Activated naive CD4-positive, alpha-beta T cell treated with anti-CD3 and anti-CD28 coated beads, Interleukin-2, amount 10 ng/mL, durations not matched to agents 7 days and 5 days (primary cell): Measurements from ENCODE around the gene TRIM9.
A peak's percentile ranks its signal among the peaks of the same experiment; 100 is the strongest.

Source experiments
- CTCF ChIA-PET: fragments of 350-600 bp; sonication (Branson Sonifier 250); formaldehyde crosslinking; loops from one replicate; lab custom pipeline; 2021; ENCODE audit warnings: antibody characterized with exemption; lab: Charles Lee
- DNase-seq: peaks from one replicate; pipeline ENCODE4 v3.0.0-alpha.2; 2020
- H3K27ac Mint-ChIP-seq: one replicate; pipeline ENCODE4 v1.8.0; 2021; ENCODE audit warnings: mild to moderate bottlenecking, moderate library complexity, mixed read lengths
- H3K27me3 Mint-ChIP-seq: one replicate; pipeline ENCODE4 v1.8.0; 2021; ENCODE audit warnings: mild to moderate bottlenecking, mixed read lengths
- H3K36me3 Mint-ChIP-seq: one replicate; pipeline ENCODE4 v1.8.0; 2021; ENCODE audit warnings: mixed read lengths
- H3K4me1 Mint-ChIP-seq: one replicate; pipeline ENCODE4 v1.8.0; 2021; ENCODE audit warnings: mixed read lengths
- H3K4me3 Mint-ChIP-seq: one replicate; pipeline ENCODE4 v1.8.0; 2021; ENCODE audit warnings: mild to moderate bottlenecking, moderate library complexity, mixed read lengths
- H3K9me3 Mint-ChIP-seq: one replicate; pipeline ENCODE4 v1.8.0; 2021; ENCODE audit warnings: mixed read lengths

Gene TRIM9

GRCh38 chr14:51094901-51095853, at the start of gene TRIM9:
TRIM9 (minus strand) TSS chr14:51095105; CDS start chr14:51094939, 166 bp downstream.
- peak within 1 kb of the TSS; percentile 11 for H3K27ac Mint-ChIP-seq
- H3K36me3 Mint-ChIP-seq: no peaks in the 10 kb centered on the region
- peaks cover 72% of the 10 kb centered on the region for H3K27me3 Mint-ChIP-seq
- H3K4me1 Mint-ChIP-seq: peaks cover 26% of the 10 kb centered on the region
- peak within 1 kb of the TSS; percentile 89 for H3K4me3 Mint-ChIP-seq
- no peaks in the 10 kb centered on the region for H3K9me3 Mint-ChIP-seq
- DNase-seq: peak; percentile 95
- CTCF ChIA-PET: interaction anchor here (1.1 to 2.3 kb wide), 5 partner anchors 9 to 681 kb away, joined by 3 to 8 read pairs (median 5); partner anchors contain the start of gene TMX1

GRCh38 chr14:51140856-51141255, 46.0 kb upstream of the TRIM9 start:
- no peak for DNase-seq
- Mint-ChIP-seq H3K36me3 (no peaks in the 10 kb centered on the region), H3K4me3 (no peak overlapping the region), H3K9me3 (peaks cover 4% of the 10 kb centered on the region), H3K4me1 (no peaks in the 10 kb centered on the region), H3K27me3 (no peaks in the 10 kb centered on the region), H3K27ac (no peak overlapping the region)
- CTCF ChIA-PET: no interaction called here

GRCh38 chr14:51140338-51140737, 45.4 kb upstream of the TRIM9 start:
- Mint-ChIP-seq H3K4me1 (no peaks in the 10 kb centered on the region), H3K9me3 (peaks cover 4% of the 10 kb centered on the region), H3K36me3 (no peaks in the 10 kb centered on the region), H3K4me3 (no peak overlapping the region), H3K27me3 (no peaks in the 10 kb centered on the region), H3K27ac (no peak overlapping the region)
- no peak for DNase-seq
- CTCF ChIA-PET: interaction anchor here (0.6 kb wide), 1 partner anchor 697 kb away, joined by 3 read pairs; no protein-coding TSS in a partner anchor

- H3K4me3 Mint-ChIP-seq: no peak overlapping the region
- DNase-seq: no peak
- H3K36me3 Mint-ChIP-seq: no peaks in the 10 kb centered on the region
- CTCF ChIA-PET: no interaction called here
- H3K9me3 Mint-ChIP-seq: peaks cover 6% of the 10 kb centered on the region
- H3K27me3 Mint-ChIP-seq: no peaks in the 10 kb centered on the region
- no peaks in the 10 kb centered on the region for H3K4me1 Mint-ChIP-seq
- no peak overlapping the region for H3K27ac Mint-ChIP-seq
Measured at GRCh38 chr14:51139121-51139681, 44.3 kb upstream of the TRIM9 start.

GRCh38 chr14:51138404-51139103, 43.6 kb upstream of the TRIM9 start:
- H3K27ac Mint-ChIP-seq: no peak overlapping the region
- CTCF ChIA-PET: no interaction called here

GRCh38 chr14:51131516-51131915, 36.6 kb upstream of the TRIM9 start:
- Mint-ChIP-seq H3K36me3 (no peaks in the 10 kb centered on the region), H3K4me3 (no peak overlapping the region), H3K4me1 (no peaks in the 10 kb centered on the region), H3K27me3 (peaks cover 3% of the 10 kb centered on the region), H3K9me3 (peaks cover 7% of the 10 kb centered on the region), H3K27ac (no peak overlapping the region)
- no peak for DNase-seq
- CTCF ChIA-PET: no interaction called here

More at GRCh38 chr14:51138404-51139103, 43.6 kb upstream of the TRIM9 start:
- Mint-ChIP-seq H3K4me3 (no peak overlapping the region), H3K9me3 (peaks cover 7% of the 10 kb centered on the region), H3K4me1 (no peaks in the 10 kb centered on the region), H3K27me3 (no peaks in the 10 kb centered on the region), H3K36me3 (no peaks in the 10 kb centered on the region)
- no peak for DNase-seq

GRCh38 chr14:51129130-51129529, 34.2 kb upstream of the TRIM9 start:
- CTCF ChIA-PET: no interaction called here
- peaks cover 3% of the 10 kb centered on the region for H3K27me3 Mint-ChIP-seq

GRCh38 chr14:51124029-51124428, 29.1 kb upstream of the TRIM9 start:
- no peaks in the 10 kb centered on the region for H3K9me3 Mint-ChIP-seq
- H3K4me3 Mint-ChIP-seq: no peak overlapping the region
- CTCF ChIA-PET: no interaction called here

More at GRCh38 chr14:51129130-51129529, 34.2 kb upstream of the TRIM9 start:
- no peak for DNase-seq
- no peak overlapping the region for H3K27ac Mint-ChIP-seq
- no peaks in the 10 kb centered on the region for H3K36me3 Mint-ChIP-seq
- H3K9me3 Mint-ChIP-seq: peaks cover 2% of the 10 kb centered on the region
- no peak overlapping the region for H3K4me3 Mint-ChIP-seq
- no peaks in the 10 kb centered on the region for H3K4me1 Mint-ChIP-seq

GRCh38 chr14:51121096-51121495, 26.2 kb upstream of the TRIM9 start:
- CTCF ChIA-PET: no interaction called here
- Mint-ChIP-seq H3K36me3 (no peaks in the 10 kb centered on the region), H3K4me1 (no peaks in the 10 kb centered on the region), H3K4me3 (no peak overlapping the region), H3K27me3 (peaks cover 7% of the 10 kb centered on the region), H3K9me3 (no peaks in the 10 kb centered on the region), H3K27ac (no peak overlapping the region)
- no peak for DNase-seq

More at GRCh38 chr14:51124029-51124428, 29.1 kb upstream of the TRIM9 start:
- no peak for DNase-seq
- no peaks in the 10 kb centered on the region for H3K4me1 Mint-ChIP-seq
- H3K27ac Mint-ChIP-seq: no peak overlapping the region
- H3K27me3 Mint-ChIP-seq: peaks cover 3% of the 10 kb centered on the region
- no peaks in the 10 kb centered on the region for H3K36me3 Mint-ChIP-seq

- no peaks in the 10 kb centered on the region for H3K9me3 Mint-ChIP-seq
- CTCF ChIA-PET: no interaction called here
Measured at GRCh38 chr14:51119411-51120051, 24.6 kb upstream of the TRIM9 start.

GRCh38 chr14:51118993-51119392, 24.1 kb upstream of the TRIM9 start:
- no peaks in the 10 kb centered on the region for H3K9me3 Mint-ChIP-seq
- DNase-seq: no peak
- no peaks in the 10 kb centered on the region for H3K4me1 Mint-ChIP-seq
- H3K36me3 Mint-ChIP-seq: no peaks in the 10 kb centered on the region
- H3K27me3 Mint-ChIP-seq: peaks cover 7% of the 10 kb centered on the region
- CTCF ChIA-PET: no interaction called here
- H3K4me3 Mint-ChIP-seq: no peak overlapping the region
- H3K27ac Mint-ChIP-seq: no peak overlapping the region

More at GRCh38 chr14:51119411-51120051, 24.6 kb upstream of the TRIM9 start:
- no peaks in the 10 kb centered on the region for H3K4me1 Mint-ChIP-seq
- DNase-seq: no peak
- peaks cover 7% of the 10 kb centered on the region for H3K27me3 Mint-ChIP-seq
- H3K36me3 Mint-ChIP-seq: no peaks in the 10 kb centered on the region
- no peak overlapping the region for H3K27ac Mint-ChIP-seq
- H3K4me3 Mint-ChIP-seq: no peak overlapping the region

GRCh38 chr14:51117593-51117992, 22.7 kb upstream of the TRIM9 start:
- H3K9me3 Mint-ChIP-seq: no peaks in the 10 kb centered on the region
- H3K27ac Mint-ChIP-seq: no peak overlapping the region
- H3K27me3 Mint-ChIP-seq: peaks cover 7% of the 10 kb centered on the region
- no peak overlapping the region for H3K4me3 Mint-ChIP-seq
- no peaks in the 10 kb centered on the region for H3K4me1 Mint-ChIP-seq
- DNase-seq: no peak
- CTCF ChIA-PET: no interaction called here
- H3K36me3 Mint-ChIP-seq: no peaks in the 10 kb centered on the region

- Mint-ChIP-seq H3K9me3 (no peaks in the 10 kb centered on the region), H3K4me3 (no peak overlapping the region), H3K36me3 (no peaks in the 10 kb centered on the region), H3K27ac (no peak overlapping the region), H3K27me3 (peaks cover 4% of the 10 kb centered on the region), H3K4me1 (no peaks in the 10 kb centered on the region)
- CTCF ChIA-PET: no interaction called here
- DNase-seq: no peak
Measured at GRCh38 chr14:51116682-51117081, 21.8 kb upstream of the TRIM9 start.

- no peaks in the 10 kb centered on the region for H3K9me3 Mint-ChIP-seq
- H3K4me3 Mint-ChIP-seq: no peak overlapping the region
- CTCF ChIA-PET: no interaction called here
- DNase-seq: no peak
- H3K36me3 Mint-ChIP-seq: no peaks in the 10 kb centered on the region
- peaks cover 26% of the 10 kb centered on the region for H3K27me3 Mint-ChIP-seq
- no peak overlapping the region for H3K27ac Mint-ChIP-seq
- H3K4me1 Mint-ChIP-seq: no peaks in the 10 kb centered on the region
Measured at GRCh38 chr14:51109651-51110050, 14.7 kb upstream of the TRIM9 start.
